ENCODE data around the gene SLC4A9. TPM values are rescaled to one million over a fixed set of nuclear protein-coding genes. Genes with fewer than 3 reads are reported as not detected.
A peak's percentile ranks its signal among the peaks of the same experiment; 100 is the strongest.

Gene SLC4A9
- polyA plus RNA-seq, 3 donors: 0.28 TPM; not detected in 2

DNA sequence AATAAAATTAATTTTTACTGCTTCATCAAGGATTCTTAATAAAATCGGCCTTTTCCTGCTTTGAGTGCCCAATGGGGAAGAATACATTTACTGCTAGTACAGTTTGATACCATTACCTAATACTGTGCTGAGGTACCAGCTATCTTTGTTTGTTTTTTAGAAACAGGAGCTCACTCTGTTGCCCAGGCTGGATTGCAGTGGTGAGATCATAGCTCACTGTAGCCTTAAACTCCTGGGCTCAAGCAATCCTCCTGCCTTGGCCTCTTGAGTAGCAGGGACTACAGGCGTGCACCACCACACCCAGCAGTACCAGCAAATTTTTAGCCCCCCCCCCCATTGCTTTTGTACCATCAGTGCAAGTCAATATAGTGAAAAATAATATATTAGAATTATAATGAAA lies 28.1 kb downstream of the SLC4A9 start:
- H2AFZ ChIP-seq (ENCODE audit: insufficient read depth, low read depth, low read length, poor library complexity, severe bottlenecking): no peak overlapping the region
- H3K79me2 ChIP-seq (ENCODE audit: insufficient read depth, low read length): no peaks in the 10 kb centered on the region
- no CpG with 5 or more reads among the region's 2 CpGs for WGBS (ENCODE audit: insufficient coverage)
- peaks cover 9 to 14% of the 10 kb centered on the region in 2 donors for H3K4me1 ChIP-seq (ENCODE audit: control insufficient read depth in 1 of 2, insufficient read depth in 2 of 2, low read length in 2 of 2)
- H3K27ac ChIP-seq (ENCODE audit: low read depth in 1 of 2, low read length in 2 of 2): no peak overlapping the region
- Mint-ChIP-seq H3K4me3 (no peak overlapping the region), H3K27me3 (ENCODE audit: low read depth in 3 of 3) (peaks cover 0 to 2% (median 0%) of the 10 kb centered on the region in 3 donors), H3K9me3 (peaks cover 0 to 2% (median 0%) of the 10 kb centered on the region in 7 donors), H3K4me1 (peaks cover 13% of the 10 kb centered on the region), H3K36me3 (peaks cover 0 to 5% of the 10 kb centered on the region in 2 donors), H3K27ac (no peak overlapping the region)
- no peaks in the 10 kb centered on the region for H3K9me3 ChIP-seq (replicated peaks in 1 of 2; ENCODE audit: control insufficient read depth in 1 of 2, insufficient read depth in 1 of 2, low read length in 2 of 2)
- no peak overlapping the region for H3K4me2 ChIP-seq (replicated peaks; ENCODE audit: extremely low read depth, low read length, poor library complexity, severe bottlenecking)
- H3K27me3 ChIP-seq (ENCODE audit: control insufficient read depth in 2 of 2, insufficient read depth in 2 of 2, low read length in 2 of 2): no peaks in the 10 kb centered on the region
- intact Hi-C loops (cut with micrococcal nuclease): no loop called here
- no peak overlapping the region for H3K9ac ChIP-seq (ENCODE audit: insufficient read depth, low read length, poor library complexity, severe bottlenecking)
- DNase-seq: no peak
- no peaks in the 10 kb centered on the region for H4K20me1 ChIP-seq (ENCODE audit: insufficient read depth, low read length)
- no peak overlapping the region for H3K4me3 ChIP-seq (replicated peaks in 1 of 3; ENCODE audit: low read depth in 2 of 3, low read length in 3 of 3)
- no peaks in the 10 kb centered on the region for H3K36me3 ChIP-seq (replicated peaks in 1 of 2; ENCODE audit: control insufficient read depth in 1 of 2, insufficient read depth in 2 of 2, low read length in 2 of 2)
- TF ChIP-seq CTCF (IDR thresholded peaks at IDR 0.05): no peak

DNA sequence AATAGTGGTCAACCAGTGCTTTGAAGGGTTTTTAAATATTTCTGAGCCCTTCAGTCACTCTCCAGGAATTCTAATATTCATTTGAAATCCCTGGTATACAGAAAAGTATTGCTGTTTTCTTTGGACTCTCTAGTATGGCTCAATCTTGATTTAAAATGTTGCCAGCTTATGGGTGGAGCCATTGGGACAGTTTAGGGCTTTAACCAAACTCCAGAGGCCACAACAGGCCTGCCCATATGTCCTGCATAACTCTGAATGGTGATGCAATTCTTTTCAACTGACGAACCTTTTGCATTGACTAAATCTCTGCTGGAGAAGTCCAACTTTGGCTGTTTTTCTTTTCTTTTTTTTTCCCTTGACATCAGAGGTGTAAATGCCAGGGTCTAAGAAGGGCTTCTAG lies 31.3 kb downstream of the SLC4A9 start:
- Histone ChIP-seq H3K36me3 (replicated peaks in 1 of 2; ENCODE audit: control insufficient read depth in 1 of 2, insufficient read depth in 2 of 2, low read length in 2 of 2) (no peaks in the 10 kb centered on the region), H3K9me3 (replicated peaks in 1 of 2; ENCODE audit: control insufficient read depth in 1 of 2, insufficient read depth in 1 of 2, low read length in 2 of 2) (no peaks in the 10 kb centered on the region), H3K4me1 (ENCODE audit: control insufficient read depth in 1 of 2, insufficient read depth in 2 of 2, low read length in 2 of 2) (peaks cover 8 to 9% of the 10 kb centered on the region in 2 donors), H3K9ac (ENCODE audit: insufficient read depth, low read length, poor library complexity, severe bottlenecking) (no peak overlapping the region), H3K27me3 (ENCODE audit: control insufficient read depth in 2 of 2, insufficient read depth in 2 of 2, low read length in 2 of 2) (no peaks in the 10 kb centered on the region), H3K4me3 (replicated peaks in 1 of 3; ENCODE audit: low read depth in 2 of 3, low read length in 3 of 3) (no peak overlapping the region), H3K27ac (ENCODE audit: low read depth in 1 of 2, low read length in 2 of 2) (peak overlapping the region in 1 of 2 donors; percentile 36), H2AFZ (ENCODE audit: insufficient read depth, low read depth, low read length, poor library complexity, severe bottlenecking) (no peak overlapping the region), H4K20me1 (ENCODE audit: insufficient read depth, low read length) (no peaks in the 10 kb centered on the region), H3K79me2 (ENCODE audit: insufficient read depth, low read length) (no peaks in the 10 kb centered on the region), H3K4me2 (replicated peaks; ENCODE audit: extremely low read depth, low read length, poor library complexity, severe bottlenecking) (no peak overlapping the region)
- intact Hi-C loops (cut with micrococcal nuclease): no loop called here
- peaks cover 0 to 2% (median 0%) of the 10 kb centered on the region in 3 donors for H3K27me3 Mint-ChIP-seq (ENCODE audit: low read depth in 3 of 3)
- no peak for TF ChIP-seq CTCF (IDR thresholded peaks at IDR 0.05)
- H3K4me1 Mint-ChIP-seq: peaks cover 10% of the 10 kb centered on the region
- no peak overlapping the region for H3K4me3 Mint-ChIP-seq
- DNase-seq: no peak
- WGBS (ENCODE audit: insufficient coverage): no CpG with 5 or more reads among the region's 1 CpG
- peak overlapping the region in 1 of 7 donors; percentile 60 for H3K27ac Mint-ChIP-seq
- H3K36me3 Mint-ChIP-seq: peaks cover 0 to 9% of the 10 kb centered on the region in 2 donors
- no peaks in the 10 kb centered on the region for H3K9me3 Mint-ChIP-seq

Measured in CD14-positive monocyte (primary cell).